Loucy (cell line): ENCODE data around the gene C7orf33.

Experiments used
- H2AFZ ChIP-seq: fragments of 200-600 bp; sonication (generic); 2 replicates; pipeline ENCODE4 v1.6.0; 2016; ENCODE audit warnings: antibody characterized with exemption, mild to moderate bottlenecking, low read length, moderate library complexity
- H3F3A ChIP-seq: fragments of 200-600 bp; 2 replicates; pipeline ENCODE4 v1.6.0; 2016; ENCODE audit warnings: antibody characterized with exemption, low read depth, mild to moderate bottlenecking
- H3K27me3 ChIP-seq: fragments of 200-600 bp; sonication (generic); 2 replicates; pipeline ENCODE4 v1.6.1; 2014; ENCODE audit warnings: low read length, mild to moderate bottlenecking; ENCODE audit not compliant: insufficient read depth, poor library complexity, severe bottlenecking
- H3K36me3 ChIP-seq: fragments of 200-600 bp; sonication (generic); 2 replicates; pipeline ENCODE4 v1.6.1; 2016; ENCODE audit warnings: low read length; ENCODE audit not compliant: insufficient read depth
- H3K4me1 ChIP-seq: fragments of 200-600 bp; sonication (generic); 2 replicates; pipeline ENCODE4 v1.5.1; 2014; ENCODE audit warnings: low read length, mild to moderate bottlenecking; ENCODE audit not compliant: insufficient read depth, poor library complexity, severe bottlenecking
- H3K4me2 ChIP-seq: fragments of 200-600 bp; sonication (generic); 2 replicates; pipeline ENCODE4 v1.6.0; 2014; ENCODE audit warnings: antibody characterized with exemption, low read length, low read depth, mild to moderate bottlenecking; ENCODE audit not compliant: poor library complexity, severe bottlenecking
- H3K4me3 ChIP-seq: fragments of 200-600 bp; sonication (generic); 2 replicates; pipeline ENCODE4 v1.5.1; 2014; ENCODE audit warnings: low read length, mild to moderate bottlenecking, mixed read lengths; ENCODE audit not compliant: poor library complexity, severe bottlenecking
- H3K79me2 ChIP-seq: fragments of 200-600 bp; sonication (generic); 2 replicates; pipeline ENCODE4 v1.6.1; 2014; ENCODE audit warnings: low read length; ENCODE audit not compliant: insufficient read depth
- H3K9ac ChIP-seq: fragments of 200-600 bp; sonication (generic); 2 replicates; pipeline ENCODE4 v1.6.0; 2014; ENCODE audit warnings: mild to moderate bottlenecking, low read depth, low read length, moderate library complexity; ENCODE audit not compliant: poor library complexity, severe bottlenecking
- H3K9me2 ChIP-seq: fragments of 200-600 bp; sonication (generic); replicated peaks from 2 replicates; pipeline ENCODE4 v1.6.1; 2016; ENCODE audit warnings: low read depth, low read length, mixed read lengths
- H3K9me3 ChIP-seq: fragments of 200-600 bp; sonication (generic); 2 replicates; pipeline ENCODE4 v1.6.1; 2014; ENCODE audit warnings: mild to moderate bottlenecking, antibody characterized with exemption, low read length, low read depth; ENCODE audit not compliant: insufficient read depth
- H4K20me1 ChIP-seq: fragments of 200-600 bp; sonication (generic); 2 replicates; pipeline ENCODE4 v1.6.0; 2014; ENCODE audit warnings: antibody characterized with exemption, low read length, mild to moderate bottlenecking; ENCODE audit not compliant: insufficient read depth, poor library complexity, severe bottlenecking
- CTCF ChIP-seq: fragments of 200-600 bp; sonication (generic); conservative IDR thresholded peaks from 2 replicates; pipeline ENCODE4 v1.5.1; 2014; ENCODE audit warnings: mild to moderate bottlenecking, antibody characterized with exemption, low read length
- EZH2phosphoT487 ChIP-seq: fragments of 200-600 bp; IDR thresholded peaks from 2 replicates; pipeline ENCODE4 v1.6.1; 2018; ENCODE audit warnings: antibody characterized with exemption, mild to moderate bottlenecking, moderate library complexity, borderline replicate concordance

Gene C7orf33

GRCh38 chr7:148545172-148545571 is 45.4 kb upstream of the C7orf33 start:
- Histone ChIP-seq H4K20me1 (no peaks in the 10 kb centered on the region), H3K9me3 (no peaks in the 10 kb centered on the region), H3K4me1 (no peaks in the 10 kb centered on the region), H3K9ac (no peak overlapping the region), H3K79me2 (no peaks in the 10 kb centered on the region), H3F3A (no peaks in the 10 kb centered on the region), H3K4me2 (no peak overlapping the region), H2AFZ (no peak overlapping the region), H3K4me3 (no peak overlapping the region), H3K9me2 (no peaks in the 10 kb centered on the region; the same call in 1 of the 2 replicates), H3K27me3 (no peaks in the 10 kb centered on the region), H3K36me3 (no peaks in the 10 kb centered on the region)
- TF ChIP-seq EZH2phosphoT487 (no peak), CTCF (no peak)

GRCh38 chr7:148545932-148546331 is 44.6 kb upstream of the C7orf33 start:
- Histone ChIP-seq H3K4me1 (no peaks in the 10 kb centered on the region), H3K4me3 (no peak overlapping the region), H3K79me2 (no peaks in the 10 kb centered on the region), H4K20me1 (no peaks in the 10 kb centered on the region), H3K9me3 (no peaks in the 10 kb centered on the region), H3K4me2 (no peak overlapping the region), H3K9ac (no peak overlapping the region), H3K27me3 (no peaks in the 10 kb centered on the region), H3K36me3 (no peaks in the 10 kb centered on the region), H3F3A (no peaks in the 10 kb centered on the region), H3K9me2 (no peaks in the 10 kb centered on the region; the same call in 1 of the 2 replicates), H2AFZ (no peak overlapping the region)
- TF ChIP-seq CTCF (no peak), EZH2phosphoT487 (no peak)

GRCh38 chr7:148546857-148547256 is 43.7 kb upstream of the C7orf33 start:
- Histone ChIP-seq H3K4me3 (no peak overlapping the region), H3F3A (no peaks in the 10 kb centered on the region), H3K36me3 (no peaks in the 10 kb centered on the region), H3K27me3 (no peaks in the 10 kb centered on the region), H3K4me2 (no peak overlapping the region), H2AFZ (no peak overlapping the region), H4K20me1 (no peaks in the 10 kb centered on the region), H3K9me3 (no peaks in the 10 kb centered on the region), H3K79me2 (no peaks in the 10 kb centered on the region), H3K4me1 (no peaks in the 10 kb centered on the region), H3K9ac (no peak overlapping the region), H3K9me2 (no peaks in the 10 kb centered on the region; the same call in 1 of the 2 replicates)
- TF ChIP-seq CTCF (no peak), EZH2phosphoT487 (no peak)
